Liver (tissue), 3 donors: ENCODE data around the gene PHB1.

ENCODE experiments used
- ATF3 ChIP-seq: IDR thresholded peaks from 2 replicates; pipeline ENCODE4 v1.6.1; 2016; ENCODE audit warnings: antibody characterized with exemption
- CTCF ChIP-seq: fragments of 150-350 bp; IDR thresholded peaks from 2 replicates; pipeline ENCODE4 v1.5.1; 2017; ENCODE audit warnings: improper control_type of control experiment, low read depth, low read length; ENCODE audit not compliant: missing input control
- GABPA ChIP-seq, 2 donors: IDR thresholded peaks in 1 of 2; conservative IDR thresholded peaks in 1 of 2; 2 replicates each; pipeline ENCODE4 v1.6.1; 2016; ENCODE audit warnings: antibody characterized with exemption in 2 of 2, mild to moderate bottlenecking in 1 of 2, moderate library complexity in 1 of 2
- JUND ChIP-seq, 2 donors: IDR thresholded peaks; 2 replicates each; pipeline ENCODE4 v1.6.1; 2016; ENCODE audit warnings: antibody characterized with exemption in 2 of 2
- MAX ChIP-seq: IDR thresholded peaks from 2 replicates; pipeline ENCODE4 v1.6.1; 2016; ENCODE audit warnings: antibody characterized with exemption
- RAD21 ChIP-seq, 2 donors: IDR thresholded peaks; 2 replicates each; pipeline ENCODE4 v1.6.1; 2016; ENCODE audit warnings: antibody characterized with exemption in 2 of 2, mild to moderate bottlenecking in 2 of 2
- REST ChIP-seq: IDR thresholded peaks from 2 replicates; pipeline ENCODE4 v1.6.1; 2016; ENCODE audit warnings: antibody characterized with exemption, mild to moderate bottlenecking
- SP1 ChIP-seq: IDR thresholded peaks from 2 replicates; pipeline ENCODE4 v1.6.1; 2018; ENCODE audit warnings: antibody characterized with exemption, mild to moderate bottlenecking
- TAF1 ChIP-seq: conservative IDR thresholded peaks from 2 replicates; pipeline ENCODE4 v1.6.1; 2016; ENCODE audit warnings: antibody characterized with exemption, mild to moderate bottlenecking
- ZBTB33 ChIP-seq: IDR thresholded peaks from 2 replicates; pipeline ENCODE4 v1.6.1; 2016; ENCODE audit warnings: antibody characterized with exemption
- donor health status: healthy.
- donor health status: healthy.

- no peak for TF ChIP-seq CTCF
- no peak for TF ChIP-seq JUND (IDR thresholded peaks at IDR 0.05)
- TF ChIP-seq REST, result no peak
- TF ChIP-seq RAD21 (IDR thresholded peaks at IDR 0.05), result no peak
- no peak for TF ChIP-seq GABPA (IDR thresholded peaks at IDR 0.05 in 1 of 2, conservative IDR thresholded peaks at IDR 0.05 in 1 of 2)
- no peak for TF ChIP-seq MAX
- no peak for TF ChIP-seq ATF3
- no peak for TF ChIP-seq TAF1
- no peak for TF ChIP-seq SP1
- no peak for TF ChIP-seq ZBTB33
Observed at GRCh38 chr17:49414271-49414621, 436 bp downstream of the PHB1 start.
